Activated T-helper 1 cell treated with anti-CD3 and anti-CD28 coated beads, Interleukin-2, amount 50 U/mL, for 16 hours (primary cell): ENCODE results near the gene FHOD3.

ENCODE experiments used
- DNase-seq, 2 donors: peaks; one replicate each; pipeline ENCODE4 v3.0.0-alpha.2; 2020; ENCODE audit warnings: low read depth in 1 of 2, low spot score in 1 of 2

FHOD3 gene

GRCh38 chr18:36465276-36465675 is 167.8 kb downstream of the FHOD3 start:
- DNase-seq, result no peak

- DNase-seq, result no peak
These were observed 168.5 kb downstream of the FHOD3 start for GRCh38 chr18:36465970-36466369.

GRCh38 chr18:36467614-36468013 is 170.1 kb downstream of the FHOD3 start:
- DNase-seq, result no peak

GRCh38 chr18:36468161-36468560 is 170.6 kb downstream of the FHOD3 start:
- DNase-seq, result no peak

GRCh38 chr18:36469461-36469860 is 171.9 kb downstream of the FHOD3 start:
- no peak for DNase-seq

- no peak for DNase-seq
These were observed 173.4 kb downstream of the FHOD3 start for GRCh38 chr18:36470896-36471295.

- DNase-seq, result no peak
These were observed 173.9 kb downstream of the FHOD3 start for GRCh38 chr18:36471393-36471792.

- no peak for DNase-seq
These were observed 178.9 kb downstream of the FHOD3 start for GRCh38 chr18:36476433-36476832.

- DNase-seq, result no peak
These were observed 180.3 kb downstream of the FHOD3 start for GRCh38 chr18:36477776-36478175.

GRCh38 chr18:36481201-36481657 is 183.7 kb downstream of the FHOD3 start:
- DNase-seq, result no peak

- DNase-seq, result no peak
These were observed 184.4 kb downstream of the FHOD3 start for GRCh38 chr18:36481935-36482334.

- no peak for DNase-seq
These were observed 187.1 kb downstream of the FHOD3 start for GRCh38 chr18:36484591-36484990.

- no peak for DNase-seq
These were observed 188.3 kb downstream of the FHOD3 start for GRCh38 chr18:36485772-36486171.

- DNase-seq, result no peak
These were observed 190.6 kb downstream of the FHOD3 start for GRCh38 chr18:36488131-36488530.

- no peak for DNase-seq
These were observed 193.4 kb downstream of the FHOD3 start for GRCh38 chr18:36490897-36491296.

- DNase-seq, result no peak
These were observed 195.3 kb downstream of the FHOD3 start for GRCh38 chr18:36492604-36493329.

- no peak for DNase-seq
These were observed 196.0 kb downstream of the FHOD3 start for GRCh38 chr18:36493349-36494159.

- DNase-seq, result no peak
These were observed 196.6 kb downstream of the FHOD3 start for GRCh38 chr18:36494160-36494437.

GRCh38 chr18:36496022-36496421 is 198.5 kb downstream of the FHOD3 start:
- DNase-seq, result no peak

GRCh38 chr18:36499938-36500337 is 202.4 kb downstream of the FHOD3 start:
- no peak for DNase-seq

GRCh38 chr18:36501100-36501499 is 203.6 kb downstream of the FHOD3 start:
- DNase-seq, result no peak

GRCh38 chr18:36503477-36503876 is 206.0 kb downstream of the FHOD3 start:
- DNase-seq, result no peak

- DNase-seq, result no peak
These were observed 207.4 kb downstream of the FHOD3 start for GRCh38 chr18:36504928-36505327.
